Measurements from ENCODE around the gene PEF1. TPM values are rescaled to one million over a fixed set of nuclear protein-coding genes. Genes with fewer than 3 reads are reported as not detected.
A peak's percentile ranks its signal among the peaks of the same experiment; 100 is the strongest.

Gene PEF1
- polyA plus RNA-seq, 3 donors = 36.6 to 81.7 (median 70.7) TPM

DNA sequence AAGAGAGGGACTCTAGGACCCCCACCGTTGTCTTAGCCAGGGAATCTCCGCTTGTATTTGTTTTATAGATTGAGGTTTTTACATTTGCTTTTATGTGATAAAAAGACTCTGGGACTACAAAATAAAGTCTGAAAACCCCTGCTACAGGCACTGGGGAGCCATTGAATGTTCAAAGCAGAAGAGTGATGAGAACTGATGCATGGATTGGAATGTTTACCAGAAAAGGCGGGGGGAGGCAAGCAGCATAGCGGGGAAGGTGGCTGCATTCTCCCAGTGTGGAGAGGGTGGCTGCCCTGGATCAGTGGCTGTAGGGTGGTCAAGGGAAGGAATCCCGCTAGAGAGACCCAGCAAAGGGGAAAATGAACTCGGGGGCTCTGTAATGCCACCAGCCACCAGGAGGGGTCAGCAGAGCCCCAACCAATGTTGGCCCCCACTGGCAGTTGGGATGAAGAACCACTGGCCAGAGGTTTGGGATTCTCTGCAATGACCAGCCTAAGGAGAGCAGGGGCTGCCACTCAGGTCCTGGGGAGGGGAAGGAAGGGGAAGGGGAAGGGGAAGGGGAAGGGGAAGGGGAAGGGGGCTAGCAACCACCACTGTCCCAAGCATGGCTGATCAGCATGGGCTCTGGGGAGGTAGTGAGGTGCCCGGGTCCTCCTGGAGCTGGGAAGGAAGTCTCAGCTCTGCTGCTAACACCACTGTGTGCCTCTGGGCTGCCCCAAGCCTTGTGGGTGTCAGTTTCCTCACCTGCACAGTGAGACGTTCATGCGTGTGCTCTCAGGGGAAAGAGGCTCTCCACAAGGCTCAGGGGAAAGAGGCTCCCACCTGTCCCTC lies 19.2 kb upstream of the PEF1 start:
- intact Hi-C loops (cut with micrococcal nuclease) = loop anchor here (1.0 to 10.0 kb wide), 4 partner anchors 125 to 401 kb away; no protein-coding TSS in a partner anchor

DNA sequence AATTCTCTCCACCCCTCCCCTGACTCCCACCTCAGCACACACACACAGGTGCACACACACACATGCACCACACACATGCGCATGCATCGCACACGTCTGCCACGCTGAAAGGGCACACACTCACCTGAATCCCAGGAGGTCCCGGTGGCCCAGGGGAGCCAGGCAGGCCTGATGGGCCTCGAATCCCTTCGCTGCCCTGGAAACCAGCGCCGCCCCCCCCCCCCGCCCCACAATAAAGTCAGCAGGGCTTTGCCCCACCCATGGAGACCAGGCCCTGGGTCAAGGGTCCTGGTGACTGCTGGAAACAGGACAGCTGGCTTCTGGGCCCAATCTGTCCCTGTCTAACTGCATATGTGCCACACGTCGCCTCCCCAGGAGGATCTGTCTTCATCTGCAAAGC lies 17.8 kb upstream of the PEF1 start:
- H3K27ac ChIP-seq (ENCODE audit: low read depth in 1 of 2, low read length in 2 of 2) = no peak overlapping the region
- peaks cover 13 to 17% of the 10 kb centered on the region in 2 donors for H3K4me1 ChIP-seq (ENCODE audit: control insufficient read depth in 1 of 2, insufficient read depth in 2 of 2, low read length in 2 of 2)
- Mint-ChIP-seq H3K4me3 (no peak overlapping the region), H3K36me3 (no peaks in the 10 kb centered on the region), H3K4me1 (peaks cover 16% of the 10 kb centered on the region), H3K27ac (peak overlapping the region in 1 of 7 donors; percentile 49), H3K27me3 (ENCODE audit: low read depth in 3 of 3) (peaks cover 2 to 5% (median 3%) of the 10 kb centered on the region in 3 donors), H3K9me3 (no peaks in the 10 kb centered on the region)
- H3K9ac ChIP-seq (ENCODE audit: insufficient read depth, low read length, poor library complexity, severe bottlenecking) = no peak overlapping the region
- WGBS (ENCODE audit: insufficient coverage) = 96% methylated on average over 7 of the region's 12 CpGs
- TF ChIP-seq, protein P1, sequence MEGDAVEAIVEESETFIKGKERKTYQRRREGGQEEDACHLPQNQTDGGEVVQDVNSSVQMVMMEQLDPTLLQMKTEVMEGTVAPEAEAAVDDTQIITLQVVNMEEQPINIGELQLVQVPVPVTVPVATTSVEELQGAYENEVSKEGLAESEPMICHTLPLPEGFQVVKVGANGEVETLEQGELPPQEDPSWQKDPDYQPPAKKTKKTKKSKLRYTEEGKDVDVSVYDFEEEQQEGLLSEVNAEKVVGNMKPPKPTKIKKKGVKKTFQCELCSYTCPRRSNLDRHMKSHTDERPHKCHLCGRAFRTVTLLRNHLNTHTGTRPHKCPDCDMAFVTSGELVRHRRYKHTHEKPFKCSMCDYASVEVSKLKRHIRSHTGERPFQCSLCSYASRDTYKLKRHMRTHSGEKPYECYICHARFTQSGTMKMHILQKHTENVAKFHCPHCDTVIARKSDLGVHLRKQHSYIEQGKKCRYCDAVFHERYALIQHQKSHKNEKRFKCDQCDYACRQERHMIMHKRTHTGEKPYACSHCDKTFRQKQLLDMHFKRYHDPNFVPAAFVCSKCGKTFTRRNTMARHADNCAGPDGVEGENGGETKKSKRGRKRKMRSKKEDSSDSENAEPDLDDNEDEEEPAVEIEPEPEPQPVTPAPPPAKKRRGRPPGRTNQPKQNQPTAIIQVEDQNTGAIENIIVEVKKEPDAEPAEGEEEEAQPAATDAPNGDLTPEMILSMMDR (IDR thresholded peaks at IDR 0.05) = no peak
- no peaks in the 10 kb centered on the region for H4K20me1 ChIP-seq (ENCODE audit: insufficient read depth, low read length)
- intact Hi-C loops (cut with micrococcal nuclease) = loop anchor here (2.0 to 10.0 kb wide), 3 partner anchors 126 to 402 kb away; no protein-coding TSS in a partner anchor
- H3K79me2 ChIP-seq (ENCODE audit: insufficient read depth, low read length) = no peaks in the 10 kb centered on the region
- no peaks in the 10 kb centered on the region for H3K27me3 ChIP-seq (ENCODE audit: control insufficient read depth in 2 of 2, insufficient read depth in 2 of 2, low read length in 2 of 2)
- no peak overlapping the region for H2AFZ ChIP-seq (ENCODE audit: insufficient read depth, low read depth, low read length, poor library complexity, severe bottlenecking)
- H3K9me3 ChIP-seq (replicated peaks in 1 of 2; ENCODE audit: control insufficient read depth in 1 of 2, insufficient read depth in 1 of 2, low read length in 2 of 2) = no peaks in the 10 kb centered on the region
- no peak for DNase-seq
- H3K4me3 ChIP-seq (replicated peaks in 1 of 3; ENCODE audit: low read depth in 2 of 3, low read length in 3 of 3) = no peak overlapping the region
- no peaks in the 10 kb centered on the region for H3K36me3 ChIP-seq (replicated peaks in 1 of 2; ENCODE audit: control insufficient read depth in 1 of 2, insufficient read depth in 2 of 2, low read length in 2 of 2)
- no peak overlapping the region for H3K4me2 ChIP-seq (replicated peaks; ENCODE audit: extremely low read depth, low read length, poor library complexity, severe bottlenecking)

More for the DNA sequence above, 19.2 kb upstream of the PEF1 start:
- Mint-ChIP-seq H3K4me1 (peaks cover 2% of the 10 kb centered on the region), H3K9me3 (no peaks in the 10 kb centered on the region), H3K36me3 (no peaks in the 10 kb centered on the region), H3K4me3 (no peak overlapping the region), H3K27me3 (ENCODE audit: low read depth in 3 of 3) (peaks cover 2 to 7% (median 6%) of the 10 kb centered on the region in 3 donors), H3K27ac (no peak overlapping the region)
- H3K4me2 ChIP-seq (replicated peaks; ENCODE audit: extremely low read depth, low read length, poor library complexity, severe bottlenecking) = no peak overlapping the region
- no peak overlapping the region for H3K4me3 ChIP-seq (replicated peaks in 1 of 3; ENCODE audit: low read depth in 2 of 3, low read length in 3 of 3)
- H3K27me3 ChIP-seq (ENCODE audit: control insufficient read depth in 2 of 2, insufficient read depth in 2 of 2, low read length in 2 of 2) = no peaks in the 10 kb centered on the region
- 52% methylated on average over 8 of the region's 9 CpGs for WGBS (ENCODE audit: insufficient coverage)
- H3K79me2 ChIP-seq (ENCODE audit: insufficient read depth, low read length) = no peaks in the 10 kb centered on the region
- H3K36me3 ChIP-seq (replicated peaks in 1 of 2; ENCODE audit: control insufficient read depth in 1 of 2, insufficient read depth in 2 of 2, low read length in 2 of 2) = no peaks in the 10 kb centered on the region
- peak; percentile 24 to 59 (median 51) for DNase-seq
- no peak overlapping the region for H3K9ac ChIP-seq (ENCODE audit: insufficient read depth, low read length, poor library complexity, severe bottlenecking)
- no peaks in the 10 kb centered on the region for H4K20me1 ChIP-seq (ENCODE audit: insufficient read depth, low read length)
- TF ChIP-seq, protein P1 (IDR thresholded peaks at IDR 0.05) = peak; percentile 89
- H3K9me3 ChIP-seq (replicated peaks in 1 of 2; ENCODE audit: control insufficient read depth in 1 of 2, insufficient read depth in 1 of 2, low read length in 2 of 2) = no peaks in the 10 kb centered on the region
- H3K4me1 ChIP-seq (ENCODE audit: control insufficient read depth in 1 of 2, insufficient read depth in 2 of 2, low read length in 2 of 2) = peaks cover 0 to 3% of the 10 kb centered on the region in 2 donors
- H2AFZ ChIP-seq (ENCODE audit: insufficient read depth, low read depth, low read length, poor library complexity, severe bottlenecking) = no peak overlapping the region
- no peak overlapping the region for H3K27ac ChIP-seq (ENCODE audit: low read depth in 1 of 2, low read length in 2 of 2)
